OCI-M2 (cell line): Measurements from ENCODE around the gene ZC3H15.
"Not testable (repeated sequence)": the region's sequence is repeated elsewhere in the genome, so short reads cannot be mapped to it uniquely, and the experiment has no call there.

Experiments used
- DNase-seq: peaks from one replicate; lab custom pipeline; 2025; ENCODE audit not compliant: unreplicated experiment; lab: John Stamatoyannopoulos, UW

Gene ZC3H15

DNA sequence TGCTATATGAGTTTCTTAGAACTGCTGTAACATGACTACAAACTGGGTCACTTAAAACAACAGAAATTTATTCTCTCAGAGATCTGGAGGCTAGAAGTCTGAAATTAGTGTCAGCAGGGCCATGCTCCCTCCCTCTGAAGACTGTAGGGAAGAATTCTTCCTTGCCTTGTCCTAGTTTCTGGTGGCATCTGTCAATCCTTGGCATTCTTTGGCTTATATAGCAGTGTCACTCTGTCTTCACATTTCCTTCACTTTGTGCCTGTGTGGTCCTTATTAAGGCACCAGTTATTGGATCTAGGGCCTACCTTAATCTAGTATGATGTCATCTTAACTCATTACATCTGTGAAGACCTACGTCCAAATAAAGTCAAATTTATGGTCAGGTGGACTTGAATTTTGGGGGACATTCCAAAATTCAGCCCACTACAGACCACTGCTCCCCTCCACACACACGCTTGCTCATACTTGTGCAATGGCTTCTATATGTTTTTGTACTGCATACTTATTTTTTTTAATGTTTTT is 7.6 kb downstream of the ZC3H15 start:
- no peak for DNase-seq

- DNase-seq: no peak
Observed at GRCh38 chr2:186496401-186496800, 10.3 kb downstream of the ZC3H15 start.

DNA sequence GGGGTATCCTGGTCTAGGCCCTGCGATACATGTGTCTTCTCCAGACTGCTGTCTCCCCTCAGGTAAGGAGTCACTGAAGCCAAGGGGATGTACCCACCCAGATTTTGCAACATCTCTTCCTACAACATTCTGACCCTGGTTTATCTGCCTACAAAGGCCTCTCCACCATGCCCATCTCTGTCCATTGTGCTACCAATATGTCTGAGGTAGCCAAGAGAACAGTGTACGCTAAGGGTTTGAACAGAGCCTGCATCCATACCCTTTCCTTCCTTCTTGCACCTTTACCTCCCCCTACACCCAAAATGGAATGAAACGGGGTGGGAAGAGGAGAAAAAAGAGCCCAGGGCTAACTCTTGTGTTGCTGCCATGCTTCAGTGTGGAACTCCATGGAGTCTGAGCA is 11.9 kb downstream of the ZC3H15 start:
- DNase-seq: no peak

- DNase-seq: no peak
Observed at GRCh38 chr2:186498834-186499233, 12.8 kb downstream of the ZC3H15 start.

DNA sequence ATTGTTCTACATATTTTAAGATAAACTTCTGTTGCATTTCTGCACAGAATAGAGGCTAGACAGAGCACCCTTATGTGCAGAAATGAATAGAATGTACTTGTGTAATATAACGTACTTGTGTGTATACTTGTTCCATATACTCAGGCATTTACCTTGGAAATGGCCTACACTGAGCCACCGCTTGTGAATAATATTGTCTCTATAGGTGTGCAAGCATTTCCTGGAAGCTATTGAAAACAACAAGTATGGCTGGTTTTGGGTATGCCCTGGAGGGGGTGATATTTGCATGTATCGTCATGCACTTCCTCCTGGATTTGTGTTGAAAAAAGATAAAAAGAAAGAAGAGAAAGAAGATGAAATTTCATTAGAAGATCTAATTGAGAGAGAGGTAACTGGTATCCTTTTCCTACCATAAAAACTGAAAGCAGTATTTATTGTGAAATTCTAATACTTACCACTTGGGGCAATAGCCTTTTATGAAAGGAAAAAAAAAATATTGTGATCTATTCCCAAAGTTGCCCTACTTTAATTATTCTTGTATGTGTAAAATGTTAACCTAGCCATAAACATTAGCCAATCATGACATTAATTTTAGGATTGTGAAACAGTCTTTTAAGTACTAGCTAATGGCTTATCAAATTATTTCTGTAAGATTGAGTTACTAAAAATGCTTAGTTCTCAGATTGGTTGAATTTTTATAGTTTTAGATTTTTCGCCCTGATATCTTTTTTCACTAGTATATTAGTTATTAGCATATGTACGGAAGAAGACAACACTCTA is 18.0 kb downstream of the ZC3H15 start:
- DNase-seq: no peak

GRCh38 chr2:186508263-186508662 is 22.2 kb downstream of the ZC3H15 start:
- DNase-seq: no peak

- DNase-seq: no peak
Observed at GRCh38 chr2:186515376-186515775, 29.3 kb downstream of the ZC3H15 start.

GRCh38 chr2:186516396-186516795 is 30.3 kb downstream of the ZC3H15 start:
- DNase-seq: no peak

GRCh38 chr2:186517090-186517489 is 31.0 kb downstream of the ZC3H15 start:
- DNase-seq: no peak

- no peak for DNase-seq
Observed at GRCh38 chr2:186518291-186518690, 32.2 kb downstream of the ZC3H15 start.

- no peak for DNase-seq
Observed at GRCh38 chr2:186518945-186519344, 32.9 kb downstream of the ZC3H15 start.

- DNase-seq: not testable (repeated sequence)
Observed at GRCh38 chr2:186521570-186522153, 35.6 kb downstream of the ZC3H15 start.

- no peak for DNase-seq
Observed at GRCh38 chr2:186522450-186522849, 36.4 kb downstream of the ZC3H15 start.

- DNase-seq: no peak
Observed at GRCh38 chr2:186523791-186524190, 37.7 kb downstream of the ZC3H15 start.

GRCh38 chr2:186526281-186526680 is 40.2 kb downstream of the ZC3H15 start:
- no peak for DNase-seq

GRCh38 chr2:186530314-186530713 is 44.3 kb downstream of the ZC3H15 start:
- no peak for DNase-seq

DNA sequence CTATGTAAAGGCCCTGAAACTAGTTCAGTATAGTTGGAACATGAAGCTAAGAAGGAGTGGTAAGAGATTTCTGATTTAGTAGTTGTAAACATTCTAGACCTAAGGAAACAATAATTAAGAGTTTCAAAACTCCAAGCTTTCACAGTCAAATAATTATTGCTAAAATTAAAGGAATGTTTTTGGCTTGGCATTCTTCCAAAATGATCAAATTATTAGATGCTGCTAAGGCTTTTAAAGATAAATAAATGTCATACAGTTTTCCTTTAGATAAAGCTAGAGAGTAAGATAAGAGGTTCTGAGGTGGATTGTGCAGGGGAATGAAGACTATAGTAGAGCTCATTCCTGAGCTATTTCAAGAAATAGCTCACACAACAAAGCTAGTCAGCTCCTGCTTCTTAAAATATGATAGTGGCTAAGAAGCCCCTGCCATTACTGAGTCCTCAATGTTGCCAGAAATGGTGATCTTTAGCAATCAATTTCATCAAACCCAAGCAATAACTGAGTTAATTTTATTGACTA is 45.3 kb downstream of the ZC3H15 start:
- DNase-seq: no peak

DNA sequence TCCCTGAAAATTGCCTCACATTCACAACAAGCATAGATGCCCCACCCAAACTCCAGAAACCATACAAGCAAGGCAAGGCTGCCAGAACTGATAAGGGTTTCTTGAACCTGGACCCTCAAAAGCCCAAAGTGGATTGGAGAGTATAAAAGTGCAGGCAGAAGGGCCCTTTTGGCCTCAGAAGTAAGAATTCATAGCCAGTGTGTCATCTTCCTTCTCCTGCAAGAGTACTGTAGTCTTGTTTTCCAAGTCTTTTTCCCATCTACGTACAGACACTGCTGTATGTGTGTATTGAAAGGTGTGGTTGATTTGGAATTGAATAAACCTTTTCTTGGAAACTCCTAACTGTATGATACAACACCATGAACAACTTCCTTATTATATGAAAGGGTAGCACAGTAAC is 46.8 kb downstream of the ZC3H15 start:
- DNase-seq: no peak

- DNase-seq: no peak
Observed at GRCh38 chr2:186533717-186534116, 47.7 kb downstream of the ZC3H15 start.

DNA sequence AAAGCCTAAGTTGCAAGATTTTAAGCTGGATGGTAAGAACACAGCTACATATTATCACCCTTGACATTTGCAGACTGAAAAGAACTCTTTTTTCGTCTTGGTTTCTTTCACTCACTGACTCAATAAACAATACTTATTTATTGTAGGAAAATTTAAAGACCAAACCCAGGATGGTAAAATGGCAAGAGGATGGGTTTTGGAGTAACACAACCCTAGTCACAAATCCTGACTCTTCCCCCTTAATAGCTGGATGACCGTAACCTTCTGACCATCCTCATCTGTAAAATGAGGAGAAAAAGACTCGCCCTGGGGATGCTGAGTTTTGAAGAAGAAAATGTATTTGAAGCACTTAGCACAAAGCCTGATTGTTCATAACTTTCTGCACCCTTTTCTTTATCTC is 48.3 kb downstream of the ZC3H15 start:
- no peak for DNase-seq

GRCh38 chr2:186535861-186536260 is 49.8 kb downstream of the ZC3H15 start:
- no peak for DNase-seq

- DNase-seq: no peak
Observed at GRCh38 chr2:186537019-186537418, 51.0 kb downstream of the ZC3H15 start.
